CD4-positive, alpha-beta T cell treated with Interleukin-12 subunit alpha and Interleukin-12 subunit beta, for 1 hour (primary cell): ENCODE data around the gene PIGU.
"Not testable (repeated sequence)": the region's sequence is repeated elsewhere in the genome, so short reads cannot be mapped to it uniquely, and the experiment has no call there.

Source experiments
- DNase-seq: peaks from one replicate; pipeline ENCODE4 v3.0.0-alpha.2; 2020

PIGU gene, protein sequence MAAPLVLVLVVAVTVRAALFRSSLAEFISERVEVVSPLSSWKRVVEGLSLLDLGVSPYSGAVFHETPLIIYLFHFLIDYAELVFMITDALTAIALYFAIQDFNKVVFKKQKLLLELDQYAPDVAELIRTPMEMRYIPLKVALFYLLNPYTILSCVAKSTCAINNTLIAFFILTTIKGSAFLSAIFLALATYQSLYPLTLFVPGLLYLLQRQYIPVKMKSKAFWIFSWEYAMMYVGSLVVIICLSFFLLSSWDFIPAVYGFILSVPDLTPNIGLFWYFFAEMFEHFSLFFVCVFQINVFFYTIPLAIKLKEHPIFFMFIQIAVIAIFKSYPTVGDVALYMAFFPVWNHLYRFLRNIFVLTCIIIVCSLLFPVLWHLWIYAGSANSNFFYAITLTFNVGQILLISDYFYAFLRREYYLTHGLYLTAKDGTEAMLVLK

GRCh38 chr20:34676642-34677373, at the start of gene PIGU:
Gene PIGU (minus strand): TSS chr20:34677092. CDS start chr20:34677085, 7 bp downstream.
- peak; percentile 96 for DNase-seq

DNA sequence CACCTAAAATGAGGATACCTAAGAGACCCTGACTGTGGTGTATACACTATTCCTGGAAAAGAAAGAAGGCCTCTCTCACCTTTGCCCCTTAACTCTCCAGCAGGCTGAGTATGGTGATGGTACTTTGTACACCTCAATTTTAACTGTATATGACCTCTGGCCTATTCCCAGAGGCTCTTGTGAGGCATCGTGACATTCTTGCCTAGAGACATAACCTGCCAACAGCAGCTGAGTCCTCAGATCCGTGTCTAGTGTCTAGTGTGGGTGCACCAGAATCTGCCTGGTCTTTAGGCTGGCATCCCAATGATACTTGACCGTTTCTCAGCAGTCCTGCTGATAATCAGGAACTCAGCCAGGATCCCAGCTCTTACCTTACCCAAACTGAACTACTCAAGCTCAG, 47.3 kb upstream of the PIGU start:
- DNase-seq = no peak

DNA sequence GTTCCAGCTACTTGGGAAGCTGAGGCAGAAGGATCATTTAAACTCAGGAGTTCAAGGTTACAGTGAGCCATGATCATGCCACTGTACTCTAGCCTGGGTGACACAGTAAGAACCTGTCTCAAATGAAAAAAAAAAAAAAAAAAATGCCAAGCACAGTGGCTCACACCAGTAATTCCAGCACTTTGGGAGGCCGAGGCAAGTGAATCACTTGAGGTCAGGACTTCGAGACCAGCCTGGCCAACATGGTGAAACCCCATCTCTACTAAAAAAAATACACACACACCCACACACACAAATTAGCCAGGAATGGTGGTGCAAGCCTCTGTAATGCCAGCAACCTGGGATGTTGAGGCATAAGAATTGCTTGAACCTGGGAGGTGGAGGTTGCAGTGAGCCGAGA, 45.7 kb upstream of the PIGU start:
- DNase-seq = not testable (repeated sequence)

DNA sequence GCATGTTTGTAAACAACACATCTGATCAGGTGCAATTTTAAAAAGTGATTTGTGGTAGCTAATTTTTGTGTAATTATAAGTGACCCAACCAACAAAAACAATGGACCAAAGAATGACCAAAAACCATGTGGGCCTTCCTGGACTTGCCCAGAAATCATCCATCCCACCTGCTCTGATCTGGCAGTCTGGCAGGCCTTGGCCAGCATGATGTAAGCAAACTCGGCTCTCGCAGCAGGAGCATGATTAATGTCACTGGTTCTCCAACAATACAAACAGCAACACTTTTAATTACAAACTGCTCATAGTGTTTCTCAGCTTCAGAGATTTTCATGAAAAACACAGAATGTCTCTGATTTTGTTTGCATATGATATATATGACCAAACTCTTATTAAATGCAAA, 43.4 kb upstream of the PIGU start:
- DNase-seq = no peak

DNA sequence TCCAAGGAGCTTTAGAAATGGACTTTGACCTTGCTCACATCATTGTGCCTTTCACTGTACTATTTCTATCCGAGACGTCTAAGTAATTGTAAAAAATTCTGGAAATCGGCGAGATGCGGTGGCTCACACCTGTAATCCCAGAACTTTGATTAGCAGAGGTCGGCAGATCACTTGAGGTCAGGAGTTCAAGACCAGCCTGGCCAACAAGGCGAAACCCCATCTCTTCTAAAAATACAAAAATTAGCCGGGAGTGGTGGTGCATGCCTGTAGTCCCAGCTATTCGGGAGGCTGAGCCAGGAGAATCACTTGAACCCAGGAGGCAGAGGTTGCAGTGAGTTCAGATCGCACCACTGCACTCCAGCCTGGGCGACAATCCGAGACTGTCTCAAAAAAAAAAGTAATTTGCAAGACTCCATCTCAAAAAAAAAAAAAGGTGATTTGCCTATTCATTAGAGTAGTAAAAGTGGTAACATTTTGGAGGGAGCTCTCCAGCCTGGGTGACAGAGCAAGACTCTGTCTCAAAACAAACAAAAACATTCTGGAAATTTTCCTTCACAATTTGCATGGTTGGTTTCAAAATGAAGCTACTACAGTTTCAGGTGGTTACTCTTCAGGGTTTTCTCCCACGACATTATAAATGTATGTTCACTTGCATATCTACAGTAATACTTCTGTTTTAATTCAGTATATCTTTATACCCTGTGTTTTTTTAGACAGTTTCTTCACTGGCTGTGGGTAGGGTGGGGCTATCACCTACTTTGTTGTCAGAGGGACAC, 42.5 kb upstream of the PIGU start:
- DNase-seq = not testable (repeated sequence)

- DNase-seq = no peak
These were observed 40.6 kb upstream of the PIGU start for GRCh38 chr20:34717230-34718095.

DNA sequence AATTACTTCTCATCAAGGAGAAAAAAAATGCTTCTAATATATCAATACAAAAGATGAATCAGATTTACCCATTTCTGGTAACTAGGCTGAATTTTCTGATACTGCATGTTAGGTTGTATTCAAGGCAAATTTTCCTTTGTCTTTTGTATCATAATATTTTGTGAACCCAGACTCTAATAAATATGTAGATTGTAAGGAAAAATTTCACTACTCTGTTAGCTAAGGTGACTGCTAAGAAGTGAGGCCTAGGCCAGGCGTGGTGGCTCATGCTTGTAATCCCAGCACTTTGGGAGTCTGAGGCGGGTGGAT, 40.0 kb upstream of the PIGU start:
- DNase-seq = no peak

DNA sequence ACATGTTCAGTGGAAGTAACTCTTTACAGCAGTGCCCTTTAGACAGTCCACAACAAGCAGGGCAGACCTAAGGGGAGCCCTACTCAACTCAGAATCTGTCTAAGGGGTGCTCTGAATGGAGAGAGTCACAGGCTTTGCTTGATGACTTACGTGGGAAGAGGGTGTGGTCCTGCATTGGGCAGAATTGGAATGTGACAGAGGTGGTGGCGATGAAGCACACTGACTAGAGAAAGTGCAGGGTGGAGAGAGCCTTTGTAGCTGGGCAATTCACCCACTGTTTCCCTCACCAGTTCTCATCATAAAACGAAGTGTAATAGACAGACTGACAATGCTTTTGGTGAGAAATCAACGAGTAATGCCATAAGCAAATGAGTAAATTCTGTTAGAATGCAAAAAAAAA, 38.5 kb upstream of the PIGU start:
- no peak for DNase-seq

DNA sequence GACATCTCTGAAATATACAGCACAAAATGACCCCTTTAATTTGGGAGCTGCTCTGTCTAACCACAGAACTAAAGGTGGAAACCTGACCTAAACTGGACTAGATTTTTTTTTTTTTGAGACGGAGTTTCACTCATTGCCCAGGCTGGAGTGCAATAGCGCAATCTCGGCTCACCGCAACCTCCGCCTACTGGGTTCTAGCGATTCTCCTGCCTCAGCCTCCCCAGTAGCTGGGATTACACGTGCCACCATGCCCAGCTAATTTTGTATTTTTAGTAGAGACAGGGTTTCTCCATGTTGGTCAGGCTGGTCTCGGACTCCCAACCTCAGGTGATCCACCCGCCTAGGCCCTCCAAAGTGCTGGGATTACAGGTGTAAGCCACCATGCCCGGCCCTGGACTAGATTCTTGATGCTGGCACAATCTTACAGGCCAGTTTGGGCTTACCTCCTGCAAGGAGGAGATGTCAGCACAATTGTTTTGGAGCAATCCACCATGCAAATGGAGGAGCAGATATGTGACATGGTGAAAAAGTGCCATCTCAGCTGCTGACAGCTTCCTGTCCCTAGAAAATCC, 37.1 kb upstream of the PIGU start:
- DNase-seq = not testable (repeated sequence)

DNA sequence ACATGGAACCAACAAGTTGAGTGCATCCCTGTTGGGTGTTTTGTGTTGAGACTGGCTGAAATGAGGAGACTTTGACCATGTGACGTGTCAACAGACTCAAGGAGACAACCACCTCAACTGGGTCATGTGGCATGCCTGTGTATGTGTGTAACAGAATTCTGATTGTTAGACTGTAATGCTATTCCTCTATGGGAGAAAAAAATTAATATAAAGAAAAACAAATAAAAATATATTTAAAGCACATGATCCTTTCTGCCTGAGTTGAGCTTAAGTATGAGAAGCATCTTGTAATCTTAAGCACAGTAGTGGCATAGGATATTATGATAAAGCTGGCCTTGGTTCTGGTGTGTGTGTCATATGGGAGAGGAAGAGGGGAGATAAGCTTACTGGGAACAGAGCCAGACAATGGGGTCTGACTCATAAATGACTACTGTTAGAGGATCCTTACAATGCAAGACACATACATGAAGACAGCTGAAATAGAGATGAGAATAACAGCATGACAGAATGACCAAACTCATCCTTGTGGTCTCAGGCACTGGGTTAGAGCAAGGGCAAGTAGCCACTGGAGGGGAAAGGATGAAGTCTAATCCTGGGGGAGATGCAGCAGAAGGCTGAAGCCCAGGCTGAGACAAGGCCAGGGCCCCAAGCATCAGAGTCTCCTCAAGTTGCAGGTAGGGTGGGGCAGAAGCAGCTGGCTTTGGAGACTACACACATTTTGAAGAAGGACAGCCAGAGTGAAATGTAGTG, 36.5 kb upstream of the PIGU start:
- DNase-seq = no peak

DNA sequence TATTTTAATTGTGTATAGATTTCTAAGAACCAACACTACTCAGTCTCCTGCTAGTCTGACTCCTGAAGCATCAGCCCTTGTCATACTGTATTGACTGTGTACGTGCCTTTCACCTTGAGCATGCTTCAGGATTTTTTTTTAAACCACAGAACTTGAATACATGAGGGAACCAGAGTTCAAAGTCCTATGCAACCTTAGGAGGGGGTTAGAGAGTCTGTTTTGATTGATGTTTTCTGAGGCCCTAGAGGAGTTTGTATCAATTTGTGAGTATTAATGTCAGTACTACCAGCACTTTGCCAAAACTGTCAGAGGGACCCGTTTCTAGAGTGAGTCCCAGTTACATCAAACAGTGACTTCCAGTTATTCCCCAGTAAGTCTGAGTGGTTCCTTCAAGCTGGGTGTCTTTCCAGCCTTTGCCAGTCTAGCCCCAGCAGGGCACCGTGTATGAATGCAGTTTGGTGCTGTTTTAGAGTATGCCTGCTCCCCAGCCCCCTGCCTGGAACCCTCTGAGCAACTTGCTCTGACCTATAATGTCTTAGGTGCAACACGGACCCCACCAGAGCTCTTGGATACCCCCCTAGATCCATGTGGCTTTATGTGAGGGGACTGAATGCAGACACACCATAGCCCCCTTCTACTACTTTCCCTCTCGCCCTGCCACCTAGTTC, 35.8 kb upstream of the PIGU start:
- no peak for DNase-seq

GRCh38 chr20:34711813-34712430, 35.0 kb upstream of the PIGU start:
- no peak for DNase-seq

GRCh38 chr20:34710861-34711574, 34.1 kb upstream of the PIGU start:
- DNase-seq = no peak

DNA sequence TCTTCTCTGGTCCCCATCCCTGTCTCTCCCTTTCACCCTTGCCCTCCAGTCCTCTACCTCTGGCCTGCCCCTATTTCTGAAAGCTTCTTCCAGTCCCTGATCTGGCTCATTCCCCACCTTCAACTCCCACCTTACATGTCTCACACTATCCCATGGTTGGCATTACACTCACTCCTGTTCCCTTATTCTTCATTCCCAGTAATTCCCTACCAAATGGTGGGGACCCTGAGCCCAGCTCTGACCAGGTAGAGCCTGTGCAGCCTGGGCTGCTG, 33.6 kb upstream of the PIGU start:
- DNase-seq = no peak

DNA sequence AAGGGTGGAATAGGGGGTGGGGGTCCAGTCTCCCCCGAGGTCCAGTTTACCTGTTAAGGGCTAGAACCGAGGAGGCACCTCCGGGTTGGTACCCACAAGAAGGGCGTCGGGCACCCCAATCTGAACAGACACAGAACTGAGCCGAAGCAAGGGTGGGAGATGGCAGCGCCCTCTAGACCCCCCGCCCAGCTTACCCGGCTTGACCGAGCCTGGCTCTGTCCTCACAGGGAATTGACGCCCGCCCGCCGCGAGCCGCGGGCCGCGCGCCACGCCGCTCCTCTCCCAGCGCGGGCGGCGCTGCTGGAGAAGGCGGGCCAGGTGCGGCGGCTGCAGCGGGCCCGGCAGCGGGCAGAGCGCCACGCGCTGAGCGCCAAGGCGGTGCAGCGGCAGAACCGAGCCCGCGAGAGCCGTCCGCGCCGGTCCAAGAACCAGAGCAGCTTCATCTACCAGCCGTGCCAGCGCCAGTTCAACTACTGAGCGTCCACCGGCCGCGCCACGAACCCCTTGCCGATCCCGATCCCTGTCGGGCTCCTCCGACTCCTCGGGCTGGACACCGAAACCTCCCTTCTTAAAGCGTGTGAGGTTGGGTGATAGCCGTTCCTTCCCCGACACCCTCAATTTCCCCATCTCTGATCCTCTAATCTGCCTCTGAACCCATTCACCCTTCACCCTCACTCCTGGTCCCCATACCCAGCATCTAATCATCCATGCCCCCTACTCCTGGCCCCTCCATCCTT, 33.1 kb upstream of the PIGU start:
- no peak for DNase-seq

DNA sequence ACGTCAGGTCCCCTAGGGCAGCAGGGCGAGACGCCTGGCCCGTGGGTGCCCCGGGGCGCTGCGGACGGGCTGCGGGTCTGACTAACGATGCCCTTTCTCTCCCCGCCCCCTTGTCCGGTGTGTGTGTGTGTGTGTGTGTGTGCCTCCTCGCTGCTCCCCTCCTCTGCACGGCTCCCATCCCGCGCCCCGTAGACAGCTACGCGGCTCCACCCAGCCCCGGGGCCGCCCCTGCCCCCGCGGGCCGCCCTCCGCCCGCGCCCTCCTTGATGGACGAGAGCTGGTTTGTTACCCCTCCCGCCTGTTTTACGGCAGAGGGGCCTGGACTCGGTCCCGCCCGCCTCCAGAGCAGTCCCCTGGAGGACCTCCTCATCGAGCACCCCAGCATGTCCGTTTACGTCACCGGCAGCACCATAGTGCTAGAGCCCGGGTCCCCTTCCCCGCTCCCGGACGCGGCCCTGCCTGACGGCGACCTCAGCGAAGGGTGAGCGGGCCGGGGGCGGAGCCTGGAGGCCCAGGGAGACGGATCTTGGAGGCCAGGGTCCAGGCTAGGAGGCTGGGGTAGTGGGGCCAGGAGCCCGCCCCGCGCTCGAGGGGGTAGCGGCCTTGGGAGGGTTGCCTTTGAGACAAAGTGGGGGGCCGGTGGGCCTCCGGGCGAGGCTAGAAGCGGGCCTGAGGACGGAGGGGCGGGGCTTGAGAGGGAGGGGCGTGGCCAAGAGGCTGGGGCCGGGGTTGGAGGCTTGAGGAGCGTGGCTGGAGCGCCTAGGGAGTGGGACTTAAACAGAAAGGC, 32.3 kb upstream of the PIGU start:
- peak; percentile 85 for DNase-seq

- peak; percentile 63 for DNase-seq
These were observed 31.7 kb upstream of the PIGU start for GRCh38 chr20:34708621-34709043.
